HG03045 (cell line): ENCODE measurements around the gene SCML1.
"Not testable (repeated sequence)": the region's sequence is repeated elsewhere in the genome, so short reads cannot be mapped to it uniquely, and the experiment has no call there.

Source experiments
- ATAC-seq: cut with Tn5 transposase; IDR thresholded peaks from one replicate; pipeline ENCODE4 v1.9.1; 2021; ENCODE audit warnings: mild to moderate bottlenecking, moderate library complexity; ENCODE audit not compliant: unreplicated experiment

Gene SCML1

DNA sequence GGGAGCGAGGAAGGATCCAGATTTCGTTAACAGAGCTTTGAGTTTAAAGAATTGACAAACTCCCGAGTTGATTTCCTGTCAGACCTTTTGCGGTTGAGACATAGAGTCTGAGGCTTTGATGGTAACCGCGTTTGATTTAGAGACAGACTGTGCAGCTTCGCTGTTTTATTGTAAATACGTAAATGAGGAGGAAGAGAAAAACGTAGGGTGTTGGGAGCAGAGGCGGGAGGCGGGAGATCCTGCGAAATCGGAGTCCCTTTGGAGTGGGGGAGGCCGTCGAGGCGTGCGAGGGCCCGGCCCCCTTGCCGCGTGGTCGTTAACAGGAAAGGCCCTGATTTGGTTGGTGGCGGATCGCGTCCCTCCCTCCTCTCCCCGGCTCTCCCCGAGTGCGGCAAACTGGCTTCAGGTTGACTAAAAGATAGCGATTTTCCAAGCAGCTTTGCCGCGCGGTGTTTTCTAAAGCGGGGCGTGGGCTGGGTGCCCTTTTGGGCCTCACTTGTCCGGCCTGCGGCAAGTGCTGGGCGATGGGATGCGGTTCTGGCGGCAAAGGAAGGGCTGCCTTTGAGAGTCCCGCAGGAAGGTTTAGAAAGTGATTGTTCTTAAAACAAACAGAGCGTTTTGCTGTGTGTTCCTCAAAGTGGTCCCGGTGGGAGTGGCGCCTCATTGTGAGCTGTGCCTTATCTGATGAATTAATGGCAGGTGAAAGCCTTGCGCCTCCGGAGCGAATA is 857 bp downstream of the SCML1 start:
- no peak for ATAC-seq

DNA sequence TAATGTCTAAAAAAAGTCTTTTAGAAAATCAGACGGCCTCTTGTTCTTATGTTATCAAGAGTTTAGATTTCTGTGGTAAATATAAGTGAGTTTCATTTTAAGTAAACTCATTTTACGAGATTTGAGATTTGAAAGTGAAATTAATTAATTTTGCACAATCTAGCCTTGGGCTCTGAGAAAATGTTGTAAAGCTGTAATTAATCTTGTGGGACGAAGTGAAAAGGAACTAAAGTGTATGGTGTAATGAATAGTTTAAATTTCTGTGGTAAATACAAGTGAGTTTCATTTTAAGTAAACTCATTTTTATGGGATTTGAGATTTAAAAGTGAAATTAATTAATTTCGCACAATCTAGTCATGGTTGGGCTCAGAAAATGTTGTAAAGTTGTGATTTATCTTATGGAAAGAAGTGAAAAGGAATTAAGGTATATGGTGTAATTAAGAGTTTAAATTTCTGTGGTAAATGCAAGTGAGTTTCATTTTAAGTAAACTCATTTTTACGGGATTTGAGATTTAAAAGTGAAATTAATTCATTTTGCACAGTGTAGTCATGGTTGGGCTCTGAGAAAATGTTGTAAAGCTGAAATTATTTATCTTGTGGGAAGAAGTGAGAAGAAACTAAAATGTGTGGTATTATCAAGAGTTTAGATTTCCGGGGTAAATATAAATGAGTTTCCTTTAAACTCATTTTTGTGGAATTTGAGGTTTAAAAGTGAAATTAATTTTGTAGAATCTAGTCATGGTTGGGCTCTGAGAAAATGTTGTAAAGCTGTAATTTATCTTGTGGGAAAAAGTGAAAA is 1.6 kb downstream of the SCML1 start:
- ATAC-seq = no peak

DNA sequence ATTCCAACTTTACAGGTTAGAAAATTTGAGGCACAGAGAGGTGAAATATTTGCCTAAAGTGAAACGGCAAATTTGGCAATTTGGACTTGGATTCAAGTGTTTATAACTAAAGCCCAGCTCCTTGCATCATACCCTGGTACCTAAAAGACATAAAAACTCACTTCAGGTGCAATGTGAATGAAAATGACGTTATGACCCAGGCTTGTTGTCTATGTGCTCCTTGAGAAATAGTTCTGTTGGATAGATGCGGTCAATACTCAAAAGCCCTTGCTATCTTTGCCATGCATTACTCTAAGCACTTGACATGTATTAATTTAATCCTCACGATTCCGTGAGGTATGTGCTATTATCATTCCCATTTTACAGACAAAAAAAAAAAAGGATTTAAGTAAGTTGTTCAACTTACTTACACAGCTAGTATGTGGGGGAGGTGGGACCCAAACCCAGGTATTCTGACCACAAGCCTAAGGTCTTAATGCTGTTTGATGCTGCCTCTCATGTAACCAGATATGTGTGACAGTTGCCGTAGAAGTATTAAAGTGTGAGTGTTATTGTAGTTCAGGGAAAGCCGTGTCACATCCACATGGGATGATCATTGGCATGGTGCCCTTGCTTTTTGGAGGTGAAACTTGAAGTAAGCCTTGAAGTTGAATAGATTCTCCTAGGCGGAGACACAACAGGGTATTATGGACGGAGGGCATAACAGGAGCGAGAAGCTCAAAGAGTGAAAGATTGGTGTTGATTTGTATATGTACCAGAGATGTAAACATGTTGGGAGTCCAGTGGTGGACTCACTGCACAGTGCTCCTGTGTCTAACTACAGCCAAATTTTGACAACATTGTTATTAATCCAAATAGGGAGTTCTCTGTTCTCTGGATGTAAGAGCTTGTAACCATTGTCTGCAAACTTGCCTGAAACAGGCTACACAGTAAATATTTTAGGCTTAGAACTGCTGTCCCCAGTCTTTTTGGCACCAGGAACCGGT is 3.1 kb downstream of the SCML1 start:
- no peak for ATAC-seq

DNA sequence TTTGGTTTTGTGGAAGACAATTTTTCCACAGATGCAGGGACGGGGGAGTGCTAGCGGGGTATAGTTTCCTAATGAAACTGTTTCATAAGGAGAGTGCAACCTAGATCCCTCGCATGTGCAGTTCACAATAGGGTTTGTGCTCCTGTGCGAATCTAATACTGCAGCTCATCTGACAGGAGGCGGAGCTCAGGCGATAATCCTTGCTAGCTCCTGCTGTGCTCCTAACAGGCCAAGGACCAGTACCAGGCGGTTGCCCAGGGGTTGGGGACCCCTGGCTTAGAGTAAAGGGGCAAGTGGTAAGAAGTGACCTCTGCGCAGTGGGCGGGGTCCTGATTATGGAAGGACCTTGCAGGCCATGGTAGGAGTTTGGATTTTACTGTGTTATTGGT is 3.8 kb downstream of the SCML1 start:
- no peak for ATAC-seq

DNA sequence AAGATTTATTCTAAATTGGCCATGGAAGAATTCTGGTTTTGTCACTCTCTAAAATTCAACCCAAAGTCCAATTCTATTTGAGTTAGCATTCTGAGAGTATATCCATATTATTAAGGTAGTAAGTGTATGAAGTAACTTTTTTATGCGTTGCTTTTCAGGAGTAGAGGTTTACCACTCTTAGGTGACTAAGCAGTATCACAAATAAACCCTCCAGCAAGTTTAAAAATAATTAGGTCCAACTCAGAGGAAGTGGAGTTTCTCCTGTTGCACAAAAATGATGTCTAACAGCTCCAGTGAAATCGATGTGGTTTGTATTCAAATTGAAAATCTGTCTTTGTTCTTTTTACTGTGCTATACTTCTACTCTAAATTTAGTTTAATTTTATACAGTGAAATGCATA is 6.6 kb downstream of the SCML1 start:
- ATAC-seq = no peak

DNA sequence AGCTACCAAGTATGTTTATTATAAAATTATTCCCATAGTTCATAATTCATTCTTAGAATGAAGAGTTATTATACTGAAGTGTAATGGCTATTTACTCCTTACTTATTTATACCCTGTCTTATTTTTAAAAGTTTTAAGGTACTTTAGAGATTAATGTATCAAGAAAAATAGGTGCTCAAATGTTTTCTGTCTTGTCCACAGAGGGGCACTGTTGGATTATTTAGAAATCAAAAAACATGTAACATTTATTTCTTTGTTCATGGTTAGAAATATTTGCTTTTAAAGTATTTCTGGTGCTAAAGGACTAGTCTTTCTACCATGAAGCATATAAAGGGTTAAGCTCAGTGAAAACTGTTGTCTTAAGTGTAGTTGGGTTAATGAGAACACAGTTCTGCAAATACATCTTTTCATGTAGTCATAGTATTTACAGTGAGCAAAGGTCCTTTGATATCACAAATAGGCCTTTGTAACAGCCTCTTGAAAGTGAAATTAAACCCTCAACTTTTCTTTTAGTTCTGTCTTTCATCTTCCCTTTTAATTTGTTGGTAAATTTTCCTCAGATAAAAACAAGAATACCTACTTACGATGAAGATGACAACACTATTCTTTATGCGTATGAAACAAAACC is 7.7 kb downstream of the SCML1 start:
- no peak for ATAC-seq

DNA sequence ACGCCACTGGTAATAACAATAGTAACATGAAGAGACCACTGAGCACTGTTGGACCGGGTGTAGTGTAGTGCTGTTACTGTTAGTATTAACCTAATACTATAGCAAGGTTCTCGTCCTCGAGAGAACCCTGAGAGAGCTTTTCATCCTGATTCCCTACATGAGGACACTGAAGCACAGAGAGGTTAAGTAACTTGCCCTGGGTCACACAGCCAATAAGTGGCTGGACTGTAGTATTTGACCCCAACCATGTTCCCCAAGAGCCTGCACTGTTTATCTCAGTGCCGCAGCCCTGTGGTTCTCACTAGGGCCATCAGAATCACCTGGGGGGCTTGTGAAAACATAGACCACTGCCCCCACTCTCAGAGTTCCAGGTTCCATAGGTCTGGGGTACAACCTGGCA is 10.4 kb downstream of the SCML1 start:
- no peak for ATAC-seq

DNA sequence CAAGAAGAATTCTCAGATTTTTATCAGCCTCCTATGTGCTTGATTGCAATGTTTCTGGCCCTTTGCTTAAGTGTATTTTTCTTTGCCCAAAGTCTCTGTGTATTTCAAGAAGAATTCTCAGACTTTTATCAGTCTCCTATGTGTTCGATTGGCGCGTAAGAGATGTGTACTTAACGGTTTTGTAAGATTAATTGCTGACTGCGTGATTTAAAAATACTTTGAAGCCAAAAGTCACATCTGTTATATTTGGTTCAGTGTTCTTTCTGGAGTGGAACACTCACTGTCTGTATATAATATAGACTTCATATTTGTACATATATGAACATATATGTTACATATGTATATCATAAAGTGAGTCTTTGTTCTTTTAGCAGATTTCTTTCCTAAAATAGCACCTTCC is 11.4 kb downstream of the SCML1 start:
- ATAC-seq = no peak

DNA sequence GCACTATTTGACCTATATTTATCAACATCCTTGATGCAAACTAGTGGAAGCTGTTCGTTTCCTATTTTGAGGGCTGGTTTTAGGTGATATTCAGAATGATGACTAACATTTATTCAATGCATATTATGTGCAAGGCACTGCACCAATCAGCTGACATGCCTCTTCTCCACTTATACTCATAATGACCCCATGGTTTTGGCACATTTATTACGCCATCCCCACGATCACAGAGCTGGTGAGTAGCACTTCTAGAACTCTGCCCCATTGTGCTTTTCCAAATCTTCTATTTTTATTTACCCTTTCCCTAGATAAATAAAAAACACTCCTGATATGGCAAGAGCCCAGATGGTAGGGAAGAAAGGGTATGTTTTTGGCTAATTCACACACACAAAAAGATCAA is 13.1 kb downstream of the SCML1 start:
- no peak for ATAC-seq

DNA sequence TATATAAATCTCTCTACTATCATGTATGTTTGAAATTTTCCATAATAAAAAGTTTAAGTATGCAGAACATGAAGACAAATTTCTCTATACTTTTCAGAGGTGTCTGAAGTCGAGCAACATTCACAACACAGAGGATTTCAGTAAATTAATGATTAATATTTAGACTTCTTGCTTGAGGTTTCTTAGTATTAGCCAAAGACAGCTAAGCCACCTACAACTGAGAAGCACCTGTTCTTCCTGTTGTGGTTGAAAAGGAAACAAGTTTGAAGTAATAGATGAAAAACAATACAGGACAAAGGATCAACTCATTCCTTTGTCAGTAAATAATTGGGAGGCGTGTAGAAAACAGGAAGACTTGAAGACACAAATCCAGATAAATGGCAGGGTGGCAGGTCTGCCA is 21.1 kb downstream of the SCML1 start:
- no peak for ATAC-seq

DNA sequence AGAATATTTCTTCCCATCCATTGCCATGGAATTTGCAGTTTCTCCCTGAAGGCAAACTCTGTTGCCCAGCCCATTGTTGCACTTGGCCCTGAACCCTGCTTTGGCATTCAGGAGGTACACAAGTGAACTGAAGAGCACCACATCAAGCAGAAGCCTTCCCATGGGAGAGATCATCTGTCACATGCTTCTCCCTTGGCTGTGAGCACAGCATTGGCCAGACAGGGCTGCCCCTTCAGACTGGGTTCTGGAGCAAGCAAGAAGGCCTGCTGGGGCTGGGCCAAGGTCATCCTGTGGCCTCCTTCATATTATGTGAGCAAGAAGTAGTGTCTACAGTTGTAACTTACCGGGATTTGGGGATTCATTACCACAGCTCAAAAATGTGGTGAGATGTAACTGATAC is 22.7 kb downstream of the SCML1 start:
- no peak for ATAC-seq

DNA sequence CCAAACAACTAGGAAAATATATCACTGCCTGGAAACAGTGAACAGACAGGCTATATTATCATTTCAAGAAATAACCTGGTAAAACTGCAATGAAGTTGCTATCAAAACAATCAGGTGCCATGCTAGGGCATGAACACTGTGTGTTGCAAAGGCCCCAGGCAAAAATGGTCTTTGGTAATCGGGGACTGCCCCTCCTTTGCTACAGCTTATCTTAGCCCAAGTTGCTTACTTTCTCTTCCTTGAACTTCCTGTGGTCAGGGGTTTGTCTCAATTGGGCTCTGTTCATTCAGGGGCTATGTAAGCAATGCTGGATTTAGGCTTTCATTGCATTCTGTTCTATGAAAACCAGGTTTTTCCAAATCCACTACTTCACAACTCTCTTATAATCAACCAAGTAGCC is 30.4 kb downstream of the SCML1 start:
- no peak for ATAC-seq

DNA sequence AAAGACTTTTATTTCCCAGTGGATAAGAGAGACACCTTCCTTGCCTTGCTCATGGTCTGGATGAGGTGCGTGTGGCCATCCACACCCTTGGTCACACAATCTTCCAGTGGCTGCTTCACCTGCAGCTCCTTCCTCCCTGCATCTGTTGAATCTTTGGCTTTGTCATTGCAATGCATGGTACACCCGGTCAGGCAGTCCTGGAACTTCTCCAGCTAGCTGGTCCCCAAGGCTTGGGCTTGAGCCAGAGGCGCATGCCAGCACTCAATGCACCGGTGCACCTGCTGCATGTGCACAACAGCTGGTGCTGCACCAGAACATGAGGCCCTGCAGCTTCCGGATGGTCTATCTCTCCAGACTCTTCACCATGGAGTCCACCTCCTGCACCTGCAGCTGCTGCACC is 31.7 kb downstream of the SCML1 start:
- no peak for ATAC-seq

DNA sequence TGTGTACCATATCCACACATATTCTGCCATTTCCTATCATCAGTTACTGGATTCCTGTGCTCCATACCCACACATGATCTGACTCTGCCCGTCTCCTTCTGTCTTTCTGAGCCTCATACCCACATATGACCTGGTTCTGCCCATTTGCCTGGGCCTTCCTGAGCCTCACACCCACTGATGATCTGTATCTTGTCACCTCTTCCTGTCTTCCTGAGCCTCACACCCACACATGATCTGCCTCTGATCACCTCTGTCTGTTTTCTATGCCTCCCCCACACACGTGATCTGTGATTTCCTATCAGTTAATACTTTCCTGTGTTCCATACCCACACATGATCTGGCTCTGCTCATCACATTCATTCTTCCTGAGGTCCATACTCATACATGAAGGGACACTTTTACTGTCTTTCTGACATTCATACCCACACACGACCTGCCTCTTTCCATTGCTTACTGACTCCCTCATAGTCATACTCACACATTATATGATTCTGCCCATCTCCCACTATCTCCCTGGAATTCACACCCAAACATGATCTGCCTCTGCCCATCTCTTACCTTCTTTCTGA is 32.5 kb downstream of the SCML1 start:
- no peak for ATAC-seq

DNA sequence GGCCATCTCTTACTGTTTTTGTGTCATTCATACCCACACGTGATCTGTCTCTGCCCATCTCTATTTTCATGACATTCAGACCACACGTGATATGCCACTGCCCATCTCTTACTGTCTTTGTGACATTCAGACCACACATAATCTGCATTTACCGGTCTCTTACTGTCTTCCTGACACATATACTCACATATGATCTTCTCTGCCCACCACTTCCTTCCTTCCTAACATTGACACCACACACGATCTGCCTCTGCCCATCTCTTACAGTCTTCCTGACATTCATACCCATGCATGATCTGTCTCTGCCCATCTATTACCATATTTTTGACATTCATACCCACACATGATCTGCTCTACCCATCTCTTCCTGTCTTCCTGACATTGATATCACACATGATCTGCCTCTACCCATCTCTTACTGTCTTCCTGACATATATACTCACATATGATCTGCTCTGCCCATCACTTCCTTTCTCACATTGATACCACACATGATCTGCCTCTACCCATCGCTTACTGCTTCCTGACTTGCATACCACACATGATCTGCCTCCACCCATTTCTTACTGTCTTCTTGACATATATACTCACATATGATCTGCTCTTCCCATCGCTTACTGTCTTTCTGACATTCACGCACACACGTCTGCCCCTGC is 36.1 kb downstream of the SCML1 start:
- ATAC-seq = no peak

DNA sequence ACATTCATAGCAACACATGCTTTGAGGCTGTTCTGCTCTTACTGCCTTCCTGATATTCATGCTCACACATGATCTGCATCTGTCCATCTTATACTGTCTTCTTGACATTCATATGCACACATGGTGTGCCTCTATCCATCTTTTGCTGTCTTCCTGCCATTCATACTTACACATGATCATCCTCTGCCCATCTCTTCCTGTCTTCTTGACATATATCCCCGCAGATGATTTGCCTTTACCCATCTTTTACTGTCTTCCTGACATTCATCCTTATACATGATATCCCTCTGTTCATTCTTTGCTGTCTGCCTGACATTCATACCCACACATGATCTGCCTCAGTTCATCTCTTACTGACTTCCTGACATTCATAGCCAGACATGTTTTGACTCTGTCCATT is 36.8 kb downstream of the SCML1 start:
- no peak for ATAC-seq

DNA sequence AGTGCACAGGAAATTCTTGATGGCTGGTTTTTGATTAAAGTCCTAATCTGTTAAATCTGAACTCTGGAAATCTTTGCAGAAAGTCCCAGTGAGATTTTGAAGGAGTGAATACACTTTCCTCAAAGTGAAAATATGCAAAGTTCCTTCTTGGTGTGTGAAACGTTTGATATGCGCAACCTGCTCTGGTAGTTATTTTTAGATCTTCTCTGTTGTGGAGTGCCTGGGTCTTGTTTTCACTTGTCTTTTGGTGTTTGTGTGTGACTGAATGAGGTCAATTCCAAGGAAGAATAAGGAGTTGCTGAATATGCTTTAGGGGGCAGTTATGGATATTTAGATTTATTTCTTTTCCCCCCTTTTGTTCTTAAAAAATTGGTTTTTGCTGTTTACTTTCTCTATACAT is 41.7 kb downstream of the SCML1 start:
- no peak for ATAC-seq

DNA sequence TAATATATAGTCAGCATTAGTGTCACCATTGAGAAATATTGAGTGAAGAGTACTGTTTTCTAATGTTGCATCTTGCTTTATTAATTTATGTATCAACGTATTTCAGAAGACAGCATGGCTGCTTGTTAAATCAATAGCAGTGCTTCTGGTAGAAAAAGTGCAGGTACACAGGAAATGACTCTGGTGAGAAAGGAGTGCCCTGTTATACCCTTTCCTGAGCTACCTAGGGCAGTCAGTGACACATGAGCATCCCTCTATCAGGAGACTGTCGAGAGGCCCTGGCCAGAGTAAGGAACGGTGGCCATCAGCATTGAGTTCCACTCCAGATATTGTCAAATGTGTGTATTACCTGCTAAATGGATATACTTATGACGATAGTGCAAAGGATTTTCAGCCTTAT is 42.1 kb downstream of the SCML1 start:
- no peak for ATAC-seq

DNA sequence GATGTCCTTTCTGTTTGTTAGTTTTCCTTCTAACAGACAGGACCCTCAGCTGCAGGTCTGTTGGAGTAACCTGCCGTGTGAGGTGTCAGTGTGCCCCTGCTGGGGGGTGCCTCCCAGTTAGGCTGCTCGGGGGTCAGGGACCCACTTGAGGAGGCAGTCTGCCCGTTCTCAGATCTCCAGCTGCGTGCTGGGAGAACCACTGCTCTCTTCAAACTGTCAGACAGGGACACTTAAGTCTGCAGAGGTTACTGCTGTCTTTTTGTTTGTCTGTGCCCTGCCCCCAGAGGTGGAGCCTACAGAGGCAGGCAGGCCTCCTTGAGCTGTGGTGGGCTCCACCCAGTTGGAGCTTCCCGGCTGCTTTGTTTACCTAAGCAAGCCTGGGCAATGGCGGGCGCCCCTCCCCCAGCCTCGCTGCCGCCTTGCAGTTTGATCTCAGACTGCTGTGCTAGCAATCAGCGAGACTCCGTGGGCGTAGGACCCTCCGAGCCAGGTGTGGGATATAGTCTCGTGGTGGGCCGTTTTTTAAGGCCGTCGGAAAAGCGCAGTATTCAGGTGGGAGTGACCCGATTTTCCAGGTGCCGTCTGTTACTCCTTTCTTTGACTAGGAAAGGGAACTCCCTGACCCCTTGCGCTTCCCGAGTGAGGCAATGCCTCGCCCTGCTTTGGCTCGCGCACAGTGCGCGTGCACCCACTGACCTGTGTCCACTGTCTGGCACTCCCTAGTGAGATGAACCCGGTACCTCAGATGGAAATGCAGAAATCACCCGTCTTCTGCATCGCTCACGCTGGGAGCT is 49.5 kb downstream of the SCML1 start:
- ATAC-seq = not testable (repeated sequence)
